A673 (cell line): Measurements from ENCODE around the gene COL4A2. TPM values are rescaled to one million over a fixed set of nuclear protein-coding genes. Genes with fewer than 3 reads are reported as not detected.

Experiments
- BruUV-seq: library from RNA; stranded (reverse); fragments of 400-500 nt; replicated peaks from 2 replicates; lab custom pipeline; 2021; lab: Mats Ljungman, UMichigan
- CTCF ChIA-PET: fragments of 300-600 bp; sonication (Branson Sonifier 250); formaldehyde crosslinking; loops from one replicate; lab custom pipeline; 2022; ENCODE audit warnings: antibody characterized with exemption; lab: Charles Lee
- POLR2A ChIA-PET: fragments of 300-600 bp; sonication (Branson Sonifier 250); formaldehyde crosslinking; loops from one replicate; lab custom pipeline; 2022; ENCODE audit warnings: antibody characterized with exemption; ENCODE audit not compliant: low non-redundant PET; lab: Charles Lee
- DNase-seq: peaks from one replicate; pipeline ENCODE4 v3.0.0-alpha.2; 2015; ENCODE audit warnings: low spot score
- H3K27ac ChIP-seq: fragments of 200-600 bp; sonication (generic); 2 replicates; pipeline ENCODE4 v1.5.1; 2016; ENCODE audit warnings: mixed run types, low read depth, mild to moderate bottlenecking, mixed read lengths, antibody characterized with exemption, low read length; ENCODE audit not compliant: poor library complexity, severe bottlenecking
- H3K27me3 ChIP-seq: fragments of 200-600 bp; sonication (generic); replicated peaks from 2 replicates; pipeline ENCODE4 v1.6.1; 2017; ENCODE audit warnings: mixed run types, low read depth, mild to moderate bottlenecking, mixed read lengths, antibody characterized with exemption, low read length; ENCODE audit not compliant: insufficient read depth, poor library complexity
- H3K36me3 ChIP-seq: fragments of 200-600 bp; sonication (generic); 2 replicates; pipeline ENCODE4 v1.6.1; 2016; ENCODE audit warnings: mixed run types, mild to moderate bottlenecking, mixed read lengths, antibody characterized with exemption, low read length; ENCODE audit not compliant: insufficient read depth, poor library complexity, severe bottlenecking
- H3K4me1 ChIP-seq: fragments of 200-600 bp; sonication (generic); 2 replicates; pipeline ENCODE4 v1.6.1; 2017; ENCODE audit warnings: mixed run types, mild to moderate bottlenecking, mixed read lengths, antibody characterized with exemption, low read length; ENCODE audit not compliant: insufficient read depth, poor library complexity, severe bottlenecking
- H3K4me3 ChIP-seq: fragments of 200-600 bp; sonication (generic); 2 replicates; pipeline ENCODE4 v1.5.1; 2016; ENCODE audit warnings: low read depth, mixed run types, mild to moderate bottlenecking, mixed read lengths, low read length; ENCODE audit not compliant: poor library complexity, severe bottlenecking
- H3K9me3 ChIP-seq: fragments of 200-600 bp; sonication (generic); 2 replicates; pipeline ENCODE4 v1.6.1; 2016; ENCODE audit warnings: mixed run types, low read depth, mild to moderate bottlenecking, mixed read lengths, antibody characterized with exemption, low read length; ENCODE audit not compliant: poor library complexity, severe bottlenecking
- EZH2 ChIP-seq: fragments of 200-600 bp; sonication (generic); IDR thresholded peaks from 2 replicates; pipeline ENCODE4 v1.6.1; 2017; ENCODE audit warnings: borderline replicate concordance, low read depth, mild to moderate bottlenecking, mixed read lengths, antibody characterized with exemption, low read length; ENCODE audit not compliant: poor library complexity, severe bottlenecking
- intact Hi-C: fragments of 100-400 bp; cut with micrococcal nuclease; formaldehyde crosslinking; loops from one replicate; pipeline ENCODE4 v1.10.0; 2022; ENCODE audit not compliant: unreplicated experiment
- total RNA-seq: library from RNA; stranded (reverse); gene quantifications from 2 replicates; pipeline ENCODE4 v1.2.3, GENCODE V29; 2021
- TF ChIP-seq, protein P1 (sequence below): fragments of 300-800, 200-600 bp; sonication (generic); conservative IDR thresholded peaks from 2 replicates; pipeline ENCODE4 v1.5.1; 2017; ENCODE audit warnings: low read depth, mild to moderate bottlenecking, antibody characterized with exemption, low read length, moderate library complexity, mixed read lengths

Gene COL4A2
- total RNA-seq, 1 experiment from 2014 or later, result 184 TPM

GRCh38 chr13:110359840-110360301 is 52.8 kb downstream of the COL4A2 start:
- Histone ChIP-seq H3K27ac (peak overlapping the region; percentile 52), H3K36me3 (no peaks in the 10 kb centered on the region), H3K9me3 (no peaks in the 10 kb centered on the region), H3K4me1 (peaks cover 21% of the 10 kb centered on the region), H3K4me3 (no peak overlapping the region), H3K27me3 (no peaks in the 10 kb centered on the region)
- no peak for TF ChIP-seq EZH2
- TF ChIP-seq, protein P1, sequence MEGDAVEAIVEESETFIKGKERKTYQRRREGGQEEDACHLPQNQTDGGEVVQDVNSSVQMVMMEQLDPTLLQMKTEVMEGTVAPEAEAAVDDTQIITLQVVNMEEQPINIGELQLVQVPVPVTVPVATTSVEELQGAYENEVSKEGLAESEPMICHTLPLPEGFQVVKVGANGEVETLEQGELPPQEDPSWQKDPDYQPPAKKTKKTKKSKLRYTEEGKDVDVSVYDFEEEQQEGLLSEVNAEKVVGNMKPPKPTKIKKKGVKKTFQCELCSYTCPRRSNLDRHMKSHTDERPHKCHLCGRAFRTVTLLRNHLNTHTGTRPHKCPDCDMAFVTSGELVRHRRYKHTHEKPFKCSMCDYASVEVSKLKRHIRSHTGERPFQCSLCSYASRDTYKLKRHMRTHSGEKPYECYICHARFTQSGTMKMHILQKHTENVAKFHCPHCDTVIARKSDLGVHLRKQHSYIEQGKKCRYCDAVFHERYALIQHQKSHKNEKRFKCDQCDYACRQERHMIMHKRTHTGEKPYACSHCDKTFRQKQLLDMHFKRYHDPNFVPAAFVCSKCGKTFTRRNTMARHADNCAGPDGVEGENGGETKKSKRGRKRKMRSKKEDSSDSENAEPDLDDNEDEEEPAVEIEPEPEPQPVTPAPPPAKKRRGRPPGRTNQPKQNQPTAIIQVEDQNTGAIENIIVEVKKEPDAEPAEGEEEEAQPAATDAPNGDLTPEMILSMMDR, result no peak
- POLR2A ChIA-PET, result no interaction called here
- intact Hi-C loops, result loop anchor here (5.0 kb wide), 1 partner anchor 53 kb away; the partner anchor contains the start of genes COL4A1 and COL4A2
- no TSS peak for BruUV-seq
- CTCF ChIA-PET, result no interaction called here
- peak; percentile 56 for DNase-seq

- Histone ChIP-seq H3K4me3 (no peak overlapping the region), H3K27me3 (no peaks in the 10 kb centered on the region), H3K9me3 (no peaks in the 10 kb centered on the region), H3K27ac (peak overlapping the region; percentile 52), H3K36me3 (no peaks in the 10 kb centered on the region), H3K4me1 (peaks cover 21% of the 10 kb centered on the region)
- TF ChIP-seq EZH2, result no peak
- TF ChIP-seq, protein P1, result no peak
- POLR2A ChIA-PET, result no interaction called here
- intact Hi-C loops, result loop anchor here (5.0 kb wide), 1 partner anchor 53 kb away; the partner anchor contains the start of genes COL4A1 and COL4A2
- BruUV-seq, result no TSS peak
- CTCF ChIA-PET, result no interaction called here
- peak; percentile 31 for DNase-seq
Measured at GRCh38 chr13:110360598-110360997, 53.5 kb downstream of the COL4A2 start.

- Histone ChIP-seq H3K4me1 (peaks cover 21% of the 10 kb centered on the region), H3K9me3 (no peaks in the 10 kb centered on the region), H3K27ac (no peak overlapping the region), H3K36me3 (no peaks in the 10 kb centered on the region), H3K4me3 (no peak overlapping the region), H3K27me3 (no peaks in the 10 kb centered on the region)
- POLR2A ChIA-PET, result no interaction called here
- intact Hi-C loops, result loop anchor here (5.0 kb wide), 1 partner anchor 54 kb away; the partner anchor contains the start of genes COL4A1 and COL4A2
- DNase-seq, result no peak
- CTCF ChIA-PET, result no interaction called here
- no TSS peak for BruUV-seq
- TF ChIP-seq, protein P1, result no peak
- TF ChIP-seq EZH2, result no peak
Measured at GRCh38 chr13:110361365-110361911, 54.4 kb downstream of the COL4A2 start.
